GM20000 (cell line): ENCODE results near the gene GSAP.
"Not testable (repeated sequence)": the region's sequence is repeated elsewhere in the genome, so short reads cannot be mapped to it uniquely, and the experiment has no call there.

Experiments
- DNase-seq: peaks from one replicate; pipeline ENCODE4 v3.0.0; 2012; ENCODE audit warnings: low spot score
- CTCF ChIP-seq: IDR thresholded peaks from 2 replicates; pipeline ENCODE4 v1.5.1; 2012; ENCODE audit warnings: mild to moderate bottlenecking, control low read depth; ENCODE audit errors: extremely low read depth, missing control alignments

Gene GSAP

DNA sequence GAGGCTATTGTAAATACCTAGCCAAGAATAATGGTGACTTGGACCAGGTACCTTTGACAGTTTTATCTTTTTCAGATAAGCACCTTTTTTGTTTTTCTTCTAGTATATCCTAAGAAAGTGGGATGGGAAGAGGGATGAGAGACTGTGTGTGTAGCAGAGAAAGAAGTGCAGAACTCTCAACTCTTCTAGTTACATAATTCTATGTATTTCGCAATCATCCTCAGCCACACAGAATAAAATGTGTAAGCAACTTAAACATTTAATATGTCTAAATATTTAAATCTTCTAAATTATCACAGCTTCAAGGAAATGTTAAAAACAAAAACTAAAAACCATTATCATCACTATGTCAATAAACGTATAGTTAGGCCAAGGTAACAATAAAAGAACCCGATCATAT is 42.6 kb upstream of the GSAP start:
- DNase-seq, result no peak
- TF ChIP-seq CTCF, result no peak

DNA sequence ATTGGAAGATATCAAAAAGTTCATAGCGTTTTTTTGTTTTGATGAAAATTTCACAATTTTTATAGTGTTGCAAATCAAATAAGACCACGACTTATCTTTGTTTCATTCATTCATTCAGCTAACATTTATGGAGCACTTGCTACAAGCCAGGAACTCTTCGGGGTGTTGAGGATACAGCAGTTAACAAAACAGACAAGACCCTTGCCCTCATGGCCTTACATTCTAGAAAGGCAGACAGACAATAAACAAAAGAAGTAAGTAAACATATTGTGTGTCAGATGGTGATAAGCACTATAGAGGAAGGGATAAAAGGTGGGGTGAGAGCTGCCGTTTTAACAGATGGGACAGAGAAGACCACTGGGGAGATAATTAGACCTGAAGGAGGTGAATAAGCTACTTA is 41.6 kb upstream of the GSAP start:
- no peak for DNase-seq
- no peak for TF ChIP-seq CTCF

DNA sequence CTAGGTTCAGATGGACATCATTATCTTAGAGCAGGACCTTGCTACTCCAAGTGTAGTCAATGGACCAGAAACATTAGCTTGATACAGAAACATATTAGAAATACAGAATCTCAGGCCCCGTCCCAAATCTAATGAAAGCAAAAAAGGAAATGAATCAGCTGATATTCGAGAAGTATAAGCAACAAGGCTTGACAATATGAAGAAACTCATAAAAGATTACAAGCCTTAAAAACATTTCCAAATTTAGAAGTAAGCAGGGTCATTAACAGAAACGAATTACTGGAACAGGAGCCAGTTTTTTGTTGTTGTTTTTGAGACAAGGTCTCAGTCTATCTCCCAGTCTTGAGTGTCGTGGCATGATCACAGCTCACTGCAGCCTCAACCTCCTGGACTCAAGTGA is 40.5 kb upstream of the GSAP start:
- no peak for TF ChIP-seq CTCF
- DNase-seq, result no peak

GRCh38 chr7:77455321-77455720 is 39.2 kb upstream of the GSAP start:
- no peak for TF ChIP-seq CTCF
- DNase-seq, result no peak

GRCh38 chr7:77454802-77455201 is 38.7 kb upstream of the GSAP start:
- TF ChIP-seq CTCF, result no peak
- DNase-seq, result no peak

- no peak for TF ChIP-seq CTCF
- no peak for DNase-seq
These were observed 37.4 kb upstream of the GSAP start for GRCh38 chr7:77453531-77453930.

GRCh38 chr7:77451950-77452349 is 35.8 kb upstream of the GSAP start:
- DNase-seq, result not testable (repeated sequence)

- TF ChIP-seq CTCF, result no peak
- no peak for DNase-seq
These were observed 34.5 kb upstream of the GSAP start for GRCh38 chr7:77450613-77451012.
